WTC11 (cell line): ENCODE results near the gene ROPN1L.

Experiments used
- ATF6 ChIP-seq: sonication (generic); formaldehyde crosslinking; IDR thresholded peaks from 2 replicates; pipeline ENCODE4 v1.8.1; 2023; ENCODE audit warnings: mild to moderate bottlenecking, missing genetic modification reagents
- CREM ChIP-seq: sonication (generic); formaldehyde crosslinking; IDR thresholded peaks from 2 replicates; pipeline ENCODE4 v1.8.1; 2022; ENCODE audit warnings: mild to moderate bottlenecking, missing genetic modification reagents, moderate library complexity
- CTCF ChIP-seq: fragments of 200-600 bp; IDR thresholded peaks from 2 replicates; pipeline ENCODE4 v1.8.0; 2022; ENCODE audit warnings: antibody characterized with exemption
- FOXJ3 ChIP-seq: sonication (generic); formaldehyde crosslinking; IDR thresholded peaks from 2 replicates; pipeline ENCODE4 v1.9.0; 2021; ENCODE audit warnings: missing genetic modification reagents, mild to moderate bottlenecking, borderline replicate concordance
- JUN ChIP-seq: sonication (generic); formaldehyde crosslinking; IDR thresholded peaks from 2 replicates; pipeline ENCODE4 v1.8.0; 2023; ENCODE audit warnings: mild to moderate bottlenecking, missing genetic modification reagents
- MAX ChIP-seq: sonication (generic); formaldehyde crosslinking; IDR thresholded peaks from 2 replicates; pipeline ENCODE4 v1.8.0; 2022; ENCODE audit warnings: mild to moderate bottlenecking, missing genetic modification reagents
- MLX ChIP-seq: sonication (generic); formaldehyde crosslinking; IDR thresholded peaks from 2 replicates; pipeline ENCODE4 v1.8.1; 2023; ENCODE audit warnings: mild to moderate bottlenecking, missing genetic modification reagents, moderate library complexity
- SMAD4 ChIP-seq: sonication (generic); formaldehyde crosslinking; IDR thresholded peaks from 2 replicates; pipeline ENCODE4 v1.8.0; 2022; ENCODE audit warnings: mild to moderate bottlenecking, missing genetic modification reagents
- STAT6 ChIP-seq: sonication (generic); formaldehyde crosslinking; conservative IDR thresholded peaks from 2 replicates; pipeline ENCODE4 v1.8.1; 2023; ENCODE audit warnings: mild to moderate bottlenecking, low read depth, missing genetic modification reagents, moderate library complexity
- USF1 ChIP-seq: sonication (generic); formaldehyde crosslinking; IDR thresholded peaks from 2 replicates; pipeline ENCODE4 v1.8.0; 2022; ENCODE audit warnings: mild to moderate bottlenecking, missing genetic modification reagents
- USF2 ChIP-seq: sonication (generic); formaldehyde crosslinking; IDR thresholded peaks from 2 replicates; pipeline ENCODE4 v1.8.1; 2023; ENCODE audit warnings: mild to moderate bottlenecking, missing genetic modification reagents, moderate library complexity
- ZNF232 ChIP-seq: sonication (generic); formaldehyde crosslinking; IDR thresholded peaks from 2 replicates; pipeline ENCODE4 v1.8.0; 2022; ENCODE audit warnings: mild to moderate bottlenecking, missing genetic modification reagents
- ZNF416 ChIP-seq: fragments of 250-450 bp; sonication (Bioruptor Pico); IDR thresholded peaks from 2 replicates; pipeline ENCODE4 v1.9.0; 2021; ENCODE audit warnings: mild to moderate bottlenecking, inconsistent platforms

GRCh38 chr5:10400831-10401230 is 40.8 kb upstream of the ROPN1L start:
- TF ChIP-seq CTCF (no peak), FOXJ3 (CRISPR knock-in tag) (no peak), ZNF416 (CRISPR knock-in tag) (no peak), USF2 (CRISPR knock-in tag) (no peak), MAX (CRISPR knock-in tag) (no peak), CREM (CRISPR knock-in tag) (no peak), ATF6 (CRISPR knock-in tag) (no peak), USF1 (CRISPR knock-in tag) (no peak), MLX (no peak), ZNF232 (CRISPR knock-in tag) (no peak), JUN (CRISPR knock-in tag) (no peak), STAT6 (no peak), SMAD4 (CRISPR knock-in tag) (no peak)
